GM10266 (cell line): ENCODE measurements around the gene FLNB.
"Not testable (repeated sequence)": the region's sequence is repeated elsewhere in the genome, so short reads cannot be mapped to it uniquely, and the experiment has no call there.

Source experiments
- DNase-seq: peaks from one replicate; pipeline ENCODE4 v3.0.0; 2012; ENCODE audit errors: extremely low spot score
- CTCF ChIP-seq: IDR thresholded peaks from 2 replicates; pipeline ENCODE4 v1.5.1; 2012; ENCODE audit warnings: mild to moderate bottlenecking, low read depth; ENCODE audit not compliant: control insufficient read depth, insufficient read depth; ENCODE audit errors: missing control alignments

Gene FLNB

GRCh38 chr3:58198362-58198761 lies 190.1 kb downstream of the FLNB start:
- DNase-seq = no peak
- no peak for TF ChIP-seq CTCF

GRCh38 chr3:58198804-58199203 lies 190.6 kb downstream of the FLNB start:
- no peak for DNase-seq
- TF ChIP-seq CTCF = no peak

GRCh38 chr3:58200121-58200709 lies 192.0 kb downstream of the FLNB start:
- no peak for DNase-seq
- TF ChIP-seq CTCF = no peak

GRCh38 chr3:58200846-58201355 lies 192.7 kb downstream of the FLNB start:
- TF ChIP-seq CTCF = no peak
- peak; percentile 28 for DNase-seq

GRCh38 chr3:58201451-58201850 lies 193.2 kb downstream of the FLNB start:
- not testable (repeated sequence) for DNase-seq

- peak; percentile 49 for DNase-seq
- no peak for TF ChIP-seq CTCF
These were observed 194.7 kb downstream of the FLNB start for GRCh38 chr3:58202917-58203360.

- no peak for DNase-seq
- TF ChIP-seq CTCF = no peak
These were observed 195.3 kb downstream of the FLNB start for GRCh38 chr3:58203541-58203940.

- TF ChIP-seq CTCF = no peak
- DNase-seq = no peak
These were observed 196.5 kb downstream of the FLNB start for GRCh38 chr3:58204720-58205119.
